A549 (cell line): ENCODE data around the gene KRTAP9-1. TPM values are rescaled to one million over a fixed set of nuclear protein-coding genes. Genes with fewer than 3 reads are reported as not detected.

Source experiments
- ATAC-seq, 2 experiments: fragments of 200-7000 bp in 1 of 2; fragments of >200 bp in 1 of 2; cut with Nextera tagmentation in 1 of 2; cut with Tn5 transposase in 1 of 2; 3 replicates each; pipeline versions ENCODE4 v1.8.0 to v1.9.1; 2018 to 2020; ENCODE audit warnings: mild to moderate bottlenecking in 1 of 2, moderate library complexity in 1 of 2
- CTCF ChIA-PET: fragments of 300-600 bp; sonication (Branson Sonifier 250); formaldehyde crosslinking; extraction: SDS; loops from one replicate; lab custom pipeline; 2021; ENCODE audit warnings: antibody characterized with exemption, inconsistent platforms; lab: Yijun Ruan, JAX
- POLR2A ChIA-PET: fragments of 350-600 bp; formaldehyde crosslinking; extraction: SDS; loops from one replicate; lab custom pipeline; 2021; ENCODE audit warnings: antibody characterized with exemption, inconsistent platforms; lab: Yijun Ruan, JAX
- DNase-seq, 2 experiments: peaks; one replicate each; pipeline versions ENCODE4 v3.0.0 to v3.0.0-alpha.2; 2011 to 2016; ENCODE audit warnings: low read depth in 1 of 2, low spot score in 1 of 2
- FAIRE-seq: peaks from 2 replicates; lab custom pipeline; 2011; peaks lifted over from hg19 to GRCh38; lab: Jason Lieb, UNC
- H3K27ac ChIP-seq, 2 experiments: fragments of >200 bp; sonication (Bioruptor Twin); formaldehyde crosslinking; 3 replicates each; pipeline ENCODE4 v1.5.1; 2016 to 2017
- H3K4me1 ChIP-seq: fragments of >200 bp; sonication (Bioruptor Twin); formaldehyde crosslinking; 3 replicates; pipeline ENCODE4 v1.6.1; 2016
- H3K4me2 ChIP-seq: fragments of >200 bp; sonication (Bioruptor Twin); formaldehyde crosslinking; 3 replicates; pipeline ENCODE4 v1.6.1; 2016
- H3K4me3 ChIP-seq: fragments of >200 bp; sonication (Bioruptor Twin); formaldehyde crosslinking; 3 replicates; pipeline ENCODE4 v1.5.1; 2016
- H3K9me3 ChIP-seq: fragments of >200 bp; sonication (Bioruptor Twin); formaldehyde crosslinking; 3 replicates; pipeline ENCODE4 v1.6.1; 2016
- BCL3 ChIP-seq: fragments of >200 bp; sonication (Bioruptor Twin); formaldehyde crosslinking; IDR thresholded peaks from 3 replicates; pipeline ENCODE4 v1.6.1; 2016
- CBX8 ChIP-seq: fragments of 200-600 bp; sonication (generic); IDR thresholded peaks from 2 replicates; pipeline ENCODE4 v1.6.1; 2016
- CHD2 ChIP-seq: fragments of 150-350 bp; IDR thresholded peaks from 2 replicates; pipeline ENCODE4 v1.6.1; 2014; ENCODE audit warnings: low read length; ENCODE audit not compliant: partially characterized antibody
- CTCF ChIP-seq: fragments of >200 bp; sonication (Bioruptor Twin); formaldehyde crosslinking; IDR thresholded peaks from 3 replicates; pipeline ENCODE4 v1.5.1; 2016
- EHF ChIP-seq: fragments of 250-450 bp; sonication (Bioruptor Pico); IDR thresholded peaks from 2 replicates; pipeline ENCODE4 v1.5.0; 2020; ENCODE audit warnings: mild to moderate bottlenecking
- ESRRA ChIP-seq: fragments of 150-350 bp; IDR thresholded peaks from 2 replicates; pipeline ENCODE4 v1.6.1; 2014; ENCODE audit warnings: mild to moderate bottlenecking, low read length, borderline replicate concordance
- FOSL2 ChIP-seq, 2 experiments: fragments of 450-650 bp in 1 of 2; fragments of >200 bp in 1 of 2; sonication (Bioruptor Twin) in 1 of 2; formaldehyde crosslinking; IDR thresholded peaks; 2 replicates each; pipeline versions ENCODE4 v1.5.0 to v1.6.1; 2016 to 2020; ENCODE audit warnings: mild to moderate bottlenecking in 1 of 2, moderate library complexity in 1 of 2
- HEYL ChIP-seq: fragments of 250-450 bp; sonication (Bioruptor Pico); IDR thresholded peaks from 2 replicates; pipeline ENCODE4 v1.8.0; 2021; ENCODE audit warnings: mild to moderate bottlenecking, moderate library complexity
- HOXB5 ChIP-seq: fragments of 250-450 bp; sonication (Bioruptor Pico); IDR thresholded peaks from 2 replicates; pipeline ENCODE4 v1.5.0; 2020; ENCODE audit warnings: mild to moderate bottlenecking, moderate library complexity
- JUN ChIP-seq, 2 experiments: fragments of >200 bp; sonication (Bioruptor Twin); formaldehyde crosslinking; IDR thresholded peaks; 2 replicates in 1 of 2; 3 replicates in 1 of 2; pipeline ENCODE4 v1.6.1; 2016 to 2017
- JUNB ChIP-seq: fragments of >200 bp; sonication (Bioruptor Twin); formaldehyde crosslinking; IDR thresholded peaks from 2 replicates; pipeline ENCODE4 v1.6.1; 2016
- KDM1A ChIP-seq: fragments of 200-600 bp; sonication (generic); IDR thresholded peaks from 2 replicates; pipeline ENCODE4 v1.6.1; 2016; ENCODE audit warnings: low read depth, mild to moderate bottlenecking
- KDM5A ChIP-seq: fragments of 200-600 bp; sonication (generic); IDR thresholded peaks from 2 replicates; pipeline ENCODE4 v1.6.1; 2016; ENCODE audit warnings: antibody characterized with exemption, mild to moderate bottlenecking
- MYC ChIP-seq: IDR thresholded peaks from 2 replicates; pipeline ENCODE4 v1.6.1; 2012; ENCODE audit warnings: mild to moderate bottlenecking, inconsistent platforms, low read length, improper control_type of control experiment, borderline replicate concordance
- PHF8 ChIP-seq: fragments of 200-600 bp; sonication (generic); IDR thresholded peaks from 2 replicates; pipeline ENCODE4 v1.6.1; 2016; ENCODE audit warnings: low read depth, mild to moderate bottlenecking, antibody characterized with exemption, moderate library complexity, borderline replicate concordance
- RAD21 ChIP-seq, 2 experiments: fragments of >200 bp in 1 of 2; sonication (Bioruptor Twin) in 1 of 2; formaldehyde crosslinking in 1 of 2; IDR thresholded peaks in 1 of 2; conservative IDR thresholded peaks in 1 of 2; 2 replicates in 1 of 2; 3 replicates in 1 of 2; pipeline ENCODE4 v1.6.1; 2012 to 2018; ENCODE audit warnings: inconsistent platforms in 1 of 2
- RARB ChIP-seq: fragments of 250-450 bp; sonication (Bioruptor Pico); IDR thresholded peaks from 2 replicates; pipeline ENCODE4 v1.8.0; 2021; ENCODE audit warnings: mild to moderate bottlenecking, moderate library complexity
- RFX5 ChIP-seq: fragments of 450-650 bp; IDR thresholded peaks from 2 replicates; pipeline ENCODE4 v1.7.1; 2014; ENCODE audit warnings: antibody characterized with exemption, mild to moderate bottlenecking, moderate library complexity
- ZC3H11A ChIP-seq: fragments of 450-650 bp; IDR thresholded peaks from 2 replicates; pipeline ENCODE4 v1.6.1; 2014; ENCODE audit warnings: antibody characterized with exemption, mild to moderate bottlenecking
- WGBS: methylation state at CpG from one replicate; pipeline ENCODE4 v1.1.6; 2017; ENCODE audit errors: missing lambda C conversion rate; 5-methylcytosine and 5-hydroxymethylcytosine counted together
- polyA plus RNA-seq, 4 experiments: library from polyadenylated mRNA; depleted of rRNA in 3 of 4; stranded (reverse); fragments of >200 nt; fragmentation: RNase III in 1 of 4; extraction: RNeasy Plus Mini Kit Qiagen cat#74134 plus additional on column Dnase treatment in 1 of 4; gene quantifications; 2 replicates in 3 of 4; 3 replicates in 1 of 4; pipeline ENCODE4 v1.2.3, GENCODE V29; 2011 to 2017
- TF ChIP-seq, protein P1 (sequence below): fragments of 200-600 bp; sonication (generic); IDR thresholded peaks from 2 replicates; pipeline ENCODE4 v1.6.1; 2016; ENCODE audit warnings: antibody characterized with exemption, mild to moderate bottlenecking, moderate library complexity
- TF ChIP-seq, protein P2 (sequence below): IDR thresholded peaks from 2 replicates; pipeline ENCODE4 v1.6.1; 2012

The KRTAP9-1 gene
- polyA plus RNA-seq, 2 of the 4 experiments (the other 2 are of a cell fraction) = not detected

DNA sequence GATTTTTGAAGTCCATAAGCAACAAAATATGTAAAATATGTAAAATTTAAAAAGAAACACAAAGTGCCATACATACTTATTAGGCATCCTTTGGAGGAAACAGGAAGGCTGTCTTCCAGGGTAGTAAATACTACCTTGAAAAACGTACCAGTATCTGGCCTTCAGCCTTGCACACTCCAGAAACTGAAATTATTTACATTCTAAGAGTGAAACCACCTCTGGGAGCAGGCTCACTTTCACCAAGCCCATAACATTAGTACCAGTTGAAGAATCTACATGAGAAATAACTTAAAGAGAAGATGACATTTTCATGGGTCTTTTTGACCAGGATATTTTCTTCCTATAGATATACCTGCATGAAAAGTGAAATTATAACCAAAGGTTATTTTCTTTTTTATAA, 6.4 kb downstream of the KRTAP9-1 start:
- Histone ChIP-seq H3K27ac (no peak overlapping the region), H3K4me1 (no peaks in the 10 kb centered on the region), H3K4me3 (no peak overlapping the region), H3K4me2 (no peak overlapping the region), H3K9me3 (0 out of 3 replicates have a peak, but pooled peaks cover 2% of the 10 kb centered on the region)
- DNase-seq (no peak), FAIRE-seq (no peak), ATAC-seq (no peak)
- POLR2A ChIA-PET = no interaction called here
- no peak for TF ChIP-seq CHD2
- no peak for TF ChIP-seq CBX8
- no peak for TF ChIP-seq ZC3H11A
- no peak for TF ChIP-seq EHF (CRISPR knock-in tag)
- TF ChIP-seq, protein P1, sequence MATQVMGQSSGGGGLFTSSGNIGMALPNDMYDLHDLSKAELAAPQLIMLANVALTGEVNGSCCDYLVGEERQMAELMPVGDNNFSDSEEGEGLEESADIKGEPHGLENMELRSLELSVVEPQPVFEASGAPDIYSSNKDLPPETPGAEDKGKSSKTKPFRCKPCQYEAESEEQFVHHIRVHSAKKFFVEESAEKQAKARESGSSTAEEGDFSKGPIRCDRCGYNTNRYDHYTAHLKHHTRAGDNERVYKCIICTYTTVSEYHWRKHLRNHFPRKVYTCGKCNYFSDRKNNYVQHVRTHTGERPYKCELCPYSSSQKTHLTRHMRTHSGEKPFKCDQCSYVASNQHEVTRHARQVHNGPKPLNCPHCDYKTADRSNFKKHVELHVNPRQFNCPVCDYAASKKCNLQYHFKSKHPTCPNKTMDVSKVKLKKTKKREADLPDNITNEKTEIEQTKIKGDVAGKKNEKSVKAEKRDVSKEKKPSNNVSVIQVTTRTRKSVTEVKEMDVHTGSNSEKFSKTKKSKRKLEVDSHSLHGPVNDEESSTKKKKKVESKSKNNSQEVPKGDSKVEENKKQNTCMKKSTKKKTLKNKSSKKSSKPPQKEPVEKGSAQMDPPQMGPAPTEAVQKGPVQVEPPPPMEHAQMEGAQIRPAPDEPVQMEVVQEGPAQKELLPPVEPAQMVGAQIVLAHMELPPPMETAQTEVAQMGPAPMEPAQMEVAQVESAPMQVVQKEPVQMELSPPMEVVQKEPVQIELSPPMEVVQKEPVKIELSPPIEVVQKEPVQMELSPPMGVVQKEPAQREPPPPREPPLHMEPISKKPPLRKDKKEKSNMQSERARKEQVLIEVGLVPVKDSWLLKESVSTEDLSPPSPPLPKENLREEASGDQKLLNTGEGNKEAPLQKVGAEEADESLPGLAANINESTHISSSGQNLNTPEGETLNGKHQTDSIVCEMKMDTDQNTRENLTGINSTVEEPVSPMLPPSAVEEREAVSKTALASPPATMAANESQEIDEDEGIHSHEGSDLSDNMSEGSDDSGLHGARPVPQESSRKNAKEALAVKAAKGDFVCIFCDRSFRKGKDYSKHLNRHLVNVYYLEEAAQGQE = no peak
- TF ChIP-seq FOSL2 (IDR thresholded peaks at IDR 0.05) = no peak
- TF ChIP-seq FOSL2 (CRISPR knock-in tag; IDR thresholded peaks at IDR 0.05) = no peak
- no peak for TF ChIP-seq CTCF
- no peak for TF ChIP-seq PHF8
- no peak for TF ChIP-seq RARB (CRISPR knock-in tag)
- TF ChIP-seq KDM1A = no peak
- CTCF ChIA-PET = no interaction called here
- 19% methylated on average over 1 of the region's 1 CpG for WGBS

- ChIA-PET POLR2A (no interaction called here), CTCF (no interaction called here)
- H3K27ac ChIP-seq = no peak overlapping the region
- DNase-seq (no peak), ATAC-seq (no peak), FAIRE-seq (peak; percentile 65)
- H3K4me1 ChIP-seq = no peaks in the 10 kb centered on the region
- WGBS = 66% methylated on average over 5 of the region's 5 CpGs
- 0 out of 3 replicates have a peak, but pooled peaks cover 2% of the 10 kb centered on the region for H3K9me3 ChIP-seq
- H3K4me3 ChIP-seq = no peak overlapping the region
- TF ChIP-seq KDM5A (no peak), ESRRA (no peak)
- H3K4me2 ChIP-seq = no peak overlapping the region
These were observed 9.9 kb downstream of the KRTAP9-1 start for GRCh38 chr17:41199421-41200078.

GRCh38 chr17:41211845-41212466, 22.3 kb downstream of the KRTAP9-1 start:
- no peak overlapping the region for H3K4me3 ChIP-seq
- peaks cover 24% of the 10 kb centered on the region for H3K4me1 ChIP-seq
- DNase-seq (peak; percentile 55 to 85), FAIRE-seq (peak; percentile 100), ATAC-seq (peak; percentile 91 to 96)
- CTCF ChIA-PET = interaction anchor here (0.9 to 2.0 kb wide), 3 partner anchors 111 to 451 kb away, joined by 3 to 7 read pairs (median 3); no protein-coding TSS in a partner anchor
- H3K27ac ChIP-seq = peak overlapping the region; percentile 62 to 78; a peak in 5 of 6 replicates
- 0 out of 3 replicates have a peak, but pooled peaks cover 6% of the 10 kb centered on the region for H3K9me3 ChIP-seq
- 8% methylated on average over 1 of the region's 1 CpG for WGBS
- POLR2A ChIA-PET = no interaction called here
- peak overlapping the region; percentile 62 for H3K4me2 ChIP-seq
- no peak for TF ChIP-seq HOXB5 (CRISPR knock-in tag)
- TF ChIP-seq MYC = no peak
- TF ChIP-seq, protein P1 = no peak
- TF ChIP-seq, protein P2, sequence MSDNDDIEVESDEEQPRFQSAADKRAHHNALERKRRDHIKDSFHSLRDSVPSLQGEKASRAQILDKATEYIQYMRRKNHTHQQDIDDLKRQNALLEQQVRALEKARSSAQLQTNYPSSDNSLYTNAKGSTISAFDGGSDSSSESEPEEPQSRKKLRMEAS = 0 out of 2 replicates have a peak, but pooled peaks have one; percentile 20
- peak in 1 of 2 experiments; percentile 4; a peak in 1 of 5 replicates for TF ChIP-seq RAD21 (conservative IDR thresholded peaks at IDR 0.05 in 1 of 2, IDR thresholded peaks at IDR 0.05 in 1 of 2)
- no peak for TF ChIP-seq BCL3
- TF ChIP-seq KDM1A = no peak
- TF ChIP-seq HEYL (CRISPR knock-in tag) = no peak
- TF ChIP-seq JUNB = peak; percentile 81
- peak; percentile 33 to 39; a peak in 2 of 5 replicates for TF ChIP-seq JUN (IDR thresholded peaks at IDR 0.05)
- no peak for TF ChIP-seq RFX5
